ENCODE measurements around the gene HS6ST3. TPM values are rescaled to one million over a fixed set of nuclear protein-coding genes. Genes with fewer than 3 reads are reported as not detected.

The HS6ST3 gene
- total and polyA plus RNA-seq, 2 experiments from 2014 or later = 2.2 to 2.7 TPM

DNA sequence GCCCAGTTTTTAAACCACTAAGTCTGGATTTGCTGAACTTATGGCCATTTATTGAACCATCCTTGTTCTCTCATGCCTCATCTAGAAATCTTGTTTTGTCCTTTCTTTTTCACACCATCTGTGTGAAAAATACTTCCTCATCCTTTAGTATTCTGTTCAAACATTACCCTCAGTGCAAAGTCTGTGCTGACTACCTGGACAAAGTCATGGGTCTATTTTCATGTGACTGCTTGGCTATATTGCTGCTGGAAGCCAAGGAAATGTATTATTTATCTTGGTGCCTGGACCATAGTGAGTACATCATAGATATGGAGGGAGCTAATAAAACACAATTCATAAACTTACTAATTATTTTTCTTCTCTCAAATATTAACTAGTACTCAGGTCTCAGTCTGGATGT is 591.9 kb downstream of the HS6ST3 start:
- no peaks in the 10 kb centered on the region for H3K36me3 ChIP-seq (replicated peaks; ENCODE audit: insufficient read depth, low read depth)
- no peak overlapping the region for H3K4me3 ChIP-seq
- no peak overlapping the region for H3K4me2 ChIP-seq
- no peaks in the 10 kb centered on the region for H4K20me1 ChIP-seq (ENCODE audit: insufficient read depth, poor library complexity, severe bottlenecking)
- H3K79me2 ChIP-seq = no peaks in the 10 kb centered on the region
- no peaks in the 10 kb centered on the region for H3K9me3 ChIP-seq (ENCODE audit: low read depth)
- no peak overlapping the region for H3K27ac ChIP-seq
- H3K4me1 ChIP-seq (ENCODE audit: insufficient read depth) = no peaks in the 10 kb centered on the region
- no peaks in the 10 kb centered on the region for H3K9me2 ChIP-seq (replicated peaks; ENCODE audit: insufficient read depth)
- no peak overlapping the region for H2AFZ ChIP-seq
- no peaks in the 10 kb centered on the region for H3K27me3 ChIP-seq
- peak; percentile 22 for DNase-seq (ENCODE audit: low spot score)
- TF ChIP-seq EZH2phosphoT487 (IDR thresholded peaks at IDR 0.05; ENCODE audit: low read depth, severe bottlenecking, unreplicated experiment) (no peak), EZH2 (IDR thresholded peaks at IDR 0.05; ENCODE audit: borderline replicate concordance) (no peak)
- TF ChIP-seq, protein P1, sequence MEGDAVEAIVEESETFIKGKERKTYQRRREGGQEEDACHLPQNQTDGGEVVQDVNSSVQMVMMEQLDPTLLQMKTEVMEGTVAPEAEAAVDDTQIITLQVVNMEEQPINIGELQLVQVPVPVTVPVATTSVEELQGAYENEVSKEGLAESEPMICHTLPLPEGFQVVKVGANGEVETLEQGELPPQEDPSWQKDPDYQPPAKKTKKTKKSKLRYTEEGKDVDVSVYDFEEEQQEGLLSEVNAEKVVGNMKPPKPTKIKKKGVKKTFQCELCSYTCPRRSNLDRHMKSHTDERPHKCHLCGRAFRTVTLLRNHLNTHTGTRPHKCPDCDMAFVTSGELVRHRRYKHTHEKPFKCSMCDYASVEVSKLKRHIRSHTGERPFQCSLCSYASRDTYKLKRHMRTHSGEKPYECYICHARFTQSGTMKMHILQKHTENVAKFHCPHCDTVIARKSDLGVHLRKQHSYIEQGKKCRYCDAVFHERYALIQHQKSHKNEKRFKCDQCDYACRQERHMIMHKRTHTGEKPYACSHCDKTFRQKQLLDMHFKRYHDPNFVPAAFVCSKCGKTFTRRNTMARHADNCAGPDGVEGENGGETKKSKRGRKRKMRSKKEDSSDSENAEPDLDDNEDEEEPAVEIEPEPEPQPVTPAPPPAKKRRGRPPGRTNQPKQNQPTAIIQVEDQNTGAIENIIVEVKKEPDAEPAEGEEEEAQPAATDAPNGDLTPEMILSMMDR (IDR thresholded peaks at IDR 0.05; ENCODE audit: poor library complexity) = no peak

DNA sequence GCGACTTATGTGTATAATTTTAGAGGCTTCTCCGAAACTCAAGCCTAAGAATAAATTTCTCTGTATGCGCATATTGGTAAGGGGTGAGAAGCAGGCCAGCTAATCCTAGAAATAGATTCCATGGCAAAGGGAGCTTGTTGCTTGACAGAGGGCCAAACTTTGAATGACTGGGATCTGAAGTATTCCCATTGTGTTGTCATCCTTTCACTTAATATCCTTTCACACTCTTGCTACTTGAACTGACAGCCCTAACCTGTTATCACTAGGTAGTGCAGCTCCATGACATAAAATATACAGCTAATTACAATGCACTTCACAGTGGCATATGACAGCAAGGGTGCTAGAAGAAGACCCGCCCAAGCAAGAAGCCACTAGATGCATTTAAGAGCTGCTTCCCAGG is 594.6 kb downstream of the HS6ST3 start:
- Histone ChIP-seq H3K79me2 (no peaks in the 10 kb centered on the region), H3K4me3 (no peak overlapping the region), H3K9me3 (ENCODE audit: low read depth) (no peaks in the 10 kb centered on the region), H3K4me2 (no peak overlapping the region), H2AFZ (no peak overlapping the region), H3K4me1 (ENCODE audit: insufficient read depth) (no peaks in the 10 kb centered on the region), H3K27me3 (no peaks in the 10 kb centered on the region), H3K36me3 (replicated peaks; ENCODE audit: insufficient read depth, low read depth) (no peaks in the 10 kb centered on the region), H4K20me1 (ENCODE audit: insufficient read depth, poor library complexity, severe bottlenecking) (no peaks in the 10 kb centered on the region), H3K9me2 (replicated peaks; ENCODE audit: insufficient read depth) (no peaks in the 10 kb centered on the region), H3K27ac (no peak overlapping the region)
- TF ChIP-seq EZH2phosphoT487 (IDR thresholded peaks at IDR 0.05; ENCODE audit: low read depth, severe bottlenecking, unreplicated experiment) (no peak), EZH2 (IDR thresholded peaks at IDR 0.05; ENCODE audit: borderline replicate concordance) (no peak)
- TF ChIP-seq, protein P1 (IDR thresholded peaks at IDR 0.05; ENCODE audit: poor library complexity) = no peak
- DNase-seq (ENCODE audit: low spot score) = no peak
- WGBS (ENCODE audit: low lambda C conversion rate, missing lambda C conversion rate) = 95% methylated on average over 4 of the region's 4 CpGs

DNA sequence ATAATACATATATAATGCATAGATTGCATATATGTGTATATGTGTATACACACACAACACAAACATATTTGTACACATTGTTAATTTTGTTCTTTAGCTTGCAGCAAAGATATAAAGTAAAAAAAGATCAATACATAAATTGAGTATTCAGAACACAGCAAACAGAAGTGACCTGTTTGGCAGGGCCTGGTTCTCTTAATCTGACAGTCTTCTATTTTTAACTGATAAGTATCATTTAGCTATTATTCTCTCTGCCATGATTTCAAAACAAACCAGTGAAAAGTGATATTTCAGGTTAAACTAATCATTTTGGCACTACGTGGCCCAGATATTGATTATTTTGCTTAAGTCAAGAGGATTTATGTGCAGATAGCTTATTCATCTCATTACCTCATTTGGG is 595.0 kb downstream of the HS6ST3 start:
- WGBS (ENCODE audit: low lambda C conversion rate, missing lambda C conversion rate) = 85% methylated on average over 1 of the region's 1 CpG

More for the DNA sequence above, 595.0 kb downstream of the HS6ST3 start:
- TF ChIP-seq EZH2phosphoT487 (IDR thresholded peaks at IDR 0.05; ENCODE audit: low read depth, severe bottlenecking, unreplicated experiment) (no peak), EZH2 (IDR thresholded peaks at IDR 0.05; ENCODE audit: borderline replicate concordance) (no peak)
- TF ChIP-seq, protein P1 (IDR thresholded peaks at IDR 0.05; ENCODE audit: poor library complexity) = no peak
- no peaks in the 10 kb centered on the region for H3K9me2 ChIP-seq (replicated peaks; ENCODE audit: insufficient read depth)
- no peak overlapping the region for H3K27ac ChIP-seq
- DNase-seq (ENCODE audit: low spot score) = no peak
- H3K36me3 ChIP-seq (replicated peaks; ENCODE audit: insufficient read depth, low read depth) = no peaks in the 10 kb centered on the region
- no peaks in the 10 kb centered on the region for H3K9me3 ChIP-seq (ENCODE audit: low read depth)
- H3K79me2 ChIP-seq = no peaks in the 10 kb centered on the region
- no peaks in the 10 kb centered on the region for H4K20me1 ChIP-seq (ENCODE audit: insufficient read depth, poor library complexity, severe bottlenecking)
- no peak overlapping the region for H2AFZ ChIP-seq
- H3K27me3 ChIP-seq = no peaks in the 10 kb centered on the region
- H3K4me3 ChIP-seq = no peak overlapping the region
- H3K4me1 ChIP-seq (ENCODE audit: insufficient read depth) = no peaks in the 10 kb centered on the region
- no peak overlapping the region for H3K4me2 ChIP-seq

All from hepatocyte (in vitro differentiated cells).